CD4-positive, alpha-beta T cell treated with Interleukin-17A for 1 hour (primary cell): Measurements from ENCODE around the gene RXRB.
A peak's percentile ranks its signal among the peaks of the same experiment; 100 is the strongest.

Experiments used
- DNase-seq: peaks from one replicate; pipeline ENCODE4 v3.0.0-alpha.2; 2020

The RXRB gene

DNA sequence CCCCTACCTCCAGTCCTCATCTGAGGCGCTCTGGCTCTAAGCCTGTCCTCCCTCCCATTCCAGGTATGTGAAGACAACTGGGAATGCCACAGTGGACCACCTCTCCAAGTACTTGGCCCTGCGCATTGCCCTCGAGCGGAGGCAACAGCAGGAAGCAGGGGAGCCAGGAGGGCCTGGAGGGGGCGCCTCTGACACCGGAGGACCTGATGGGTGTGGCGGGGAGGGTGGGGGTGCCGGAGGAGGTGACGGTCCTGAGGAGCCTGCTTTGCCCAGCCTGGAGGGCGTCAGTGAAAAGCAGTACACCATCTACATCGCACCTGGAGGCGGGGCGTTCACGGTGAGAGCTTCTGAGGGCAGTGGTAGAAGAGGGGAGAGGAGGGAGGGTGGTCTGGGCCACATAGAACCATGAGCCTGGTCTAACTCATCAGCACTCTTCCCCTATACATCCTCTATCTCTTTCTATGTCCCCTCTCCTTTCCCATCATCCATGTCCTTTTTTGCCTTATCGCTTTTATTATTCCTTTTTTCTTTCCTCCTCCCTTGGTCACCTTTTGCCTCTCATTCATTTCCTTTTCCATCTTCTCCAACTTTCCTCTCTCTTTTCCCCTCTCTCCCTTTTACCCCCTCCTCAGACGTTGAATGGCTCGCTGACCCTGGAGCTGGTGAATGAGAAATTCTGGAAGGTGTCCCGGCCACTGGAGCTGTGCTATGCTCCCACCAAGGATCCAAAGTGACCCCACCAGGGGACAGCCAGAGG is 11.4 kb upstream of the RXRB start:
- no peak for DNase-seq

- DNase-seq = no peak
Measured at GRCh38 chr6:33211136-33211535, 10.7 kb upstream of the RXRB start.

- DNase-seq = no peak
Measured at GRCh38 chr6:33209856-33210255, 9.4 kb upstream of the RXRB start.

DNA sequence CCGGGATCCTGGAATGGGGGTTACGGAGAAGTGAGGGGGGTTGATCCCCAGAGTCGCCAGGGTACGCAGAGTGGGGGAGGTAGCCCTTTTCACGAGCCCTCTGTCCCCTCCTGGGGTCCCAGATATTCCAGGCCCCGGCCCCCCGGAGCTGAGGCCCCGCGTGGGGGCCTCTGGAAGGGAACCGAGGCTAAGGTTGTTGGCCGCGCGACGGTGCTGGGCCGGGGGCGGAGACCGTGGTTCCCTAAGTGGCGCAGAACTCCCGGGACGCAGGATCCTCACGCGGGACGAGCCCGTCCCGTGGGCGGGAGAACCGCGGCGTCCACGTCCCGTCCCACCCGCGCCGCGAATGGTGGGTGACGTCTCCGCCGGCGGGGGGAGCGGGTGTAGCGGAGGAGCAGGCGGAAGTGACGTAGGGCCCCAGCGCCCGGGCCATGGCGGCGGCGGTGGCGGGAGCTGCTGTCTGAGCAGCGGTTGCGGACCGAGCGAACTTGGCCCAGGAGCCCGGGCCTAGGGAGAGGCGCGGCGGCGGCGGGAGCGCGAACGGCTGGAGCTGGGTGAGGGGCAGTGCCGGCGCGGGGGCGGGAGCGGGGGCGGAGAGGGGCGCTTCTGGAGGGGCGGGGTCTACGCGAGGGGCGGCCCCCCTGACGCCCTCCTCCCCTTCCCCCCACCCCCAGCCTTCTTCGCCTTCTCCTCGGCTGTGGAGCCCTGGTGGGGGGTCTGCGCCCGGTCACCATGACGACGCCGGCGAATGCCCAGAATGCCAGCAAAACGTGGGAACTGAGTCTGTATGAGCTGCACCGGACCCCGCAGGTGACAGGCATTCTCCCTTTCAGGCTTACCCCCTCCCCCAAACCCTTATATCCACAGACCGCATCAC is 7.9 kb upstream of the RXRB start, which contains the start of gene RING1:
Gene RING1 (plus strand): TSS at position 410 of the 877 bp plus-strand sequence. CDS start 323 bp downstream, at position 733.
- DNase-seq = peak; percentile 88

DNA sequence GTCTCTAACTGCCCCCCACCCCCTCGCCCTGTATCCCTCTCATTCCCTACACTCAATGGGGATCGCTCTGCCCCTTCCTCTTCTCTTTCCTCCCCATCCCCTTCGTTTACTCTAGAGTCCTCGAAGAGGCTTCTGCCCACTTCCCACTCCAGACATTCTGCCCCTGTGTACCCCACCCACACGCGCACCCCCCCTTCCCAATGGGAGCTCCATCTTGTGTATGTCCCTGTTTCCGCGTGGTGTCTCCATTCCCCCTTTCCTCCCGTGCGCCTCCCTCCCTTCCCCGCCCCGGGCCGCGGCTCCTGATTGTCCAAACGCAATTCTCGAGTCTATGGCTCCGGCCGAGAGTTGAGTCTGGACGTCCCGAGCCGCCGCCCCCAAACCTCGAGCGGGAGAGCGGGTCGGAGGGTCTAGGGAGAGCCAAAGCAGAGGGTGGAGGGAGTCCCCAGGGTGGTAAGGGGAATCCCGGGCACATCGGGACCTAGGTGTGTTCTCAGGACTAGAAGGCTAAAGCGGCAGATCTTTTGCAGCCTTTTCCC is 7.2 kb upstream of the RXRB start:
- DNase-seq = peak; percentile 47

- DNase-seq = no peak
Measured at GRCh38 chr6:33206864-33207551, 6.5 kb upstream of the RXRB start.

GRCh38 chr6:33206027-33206863 is 5.8 kb upstream of the RXRB start:
- no peak for DNase-seq

- peak; percentile 41 for DNase-seq
Measured at GRCh38 chr6:33205191-33206026, 4.9 kb upstream of the RXRB start.

GRCh38 chr6:33204415-33205190 is 4.1 kb upstream of the RXRB start, which contains the start of gene HSD17B8:
TSS of gene HSD17B8 (plus strand) at chr6:33204655. CDS start at chr6:33204669, 14 bp downstream.
- peak; percentile 94 for DNase-seq

DNA sequence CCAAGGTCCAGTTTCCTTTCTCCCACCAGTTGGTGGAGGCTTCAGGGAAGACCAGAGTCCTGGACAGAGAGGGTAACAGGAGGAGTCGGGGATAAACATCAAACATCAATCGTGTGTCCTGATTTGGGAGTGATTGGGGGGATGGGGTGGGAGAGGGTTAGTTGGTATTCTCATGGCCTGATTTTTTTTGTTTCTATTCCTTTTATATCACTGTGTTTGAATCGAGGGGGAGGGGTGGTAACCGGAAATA is 3.6 kb upstream of the RXRB start:
- no peak for DNase-seq

DNA sequence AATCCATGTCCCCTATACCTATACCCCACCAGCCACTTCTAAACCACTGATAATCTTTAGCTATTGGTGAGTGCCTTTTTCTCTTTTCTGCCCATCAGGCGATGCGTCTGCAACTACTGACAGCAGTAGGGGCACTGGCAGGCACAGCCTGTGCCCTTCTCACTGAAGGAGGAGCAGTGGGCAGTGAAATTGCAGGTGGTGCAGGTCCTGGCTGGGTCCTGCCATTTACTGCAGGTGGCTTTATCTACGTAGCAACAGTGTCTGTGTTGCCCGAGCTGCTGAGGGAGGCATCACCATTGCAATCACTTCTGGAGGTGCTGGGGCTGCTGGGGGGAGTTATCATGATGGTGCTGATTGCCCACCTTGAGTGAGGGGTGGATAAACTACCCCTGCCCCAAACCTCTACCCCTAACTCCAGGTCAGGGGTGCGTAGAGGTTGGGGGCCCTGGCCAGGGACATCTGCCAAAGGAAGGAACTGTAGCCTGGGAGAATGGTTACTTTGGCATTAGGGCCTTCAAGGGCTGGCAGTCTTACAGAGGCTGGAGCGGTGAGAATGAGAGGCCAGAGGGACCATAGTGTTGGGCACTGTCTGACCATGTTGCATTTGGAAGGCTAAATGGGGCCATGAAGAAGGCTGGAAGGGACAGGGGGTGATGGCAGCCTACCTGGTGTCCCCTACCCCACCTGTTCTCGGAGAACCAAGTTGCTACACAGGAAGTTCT is 3.1 kb upstream of the RXRB start:
- DNase-seq = no peak

DNA sequence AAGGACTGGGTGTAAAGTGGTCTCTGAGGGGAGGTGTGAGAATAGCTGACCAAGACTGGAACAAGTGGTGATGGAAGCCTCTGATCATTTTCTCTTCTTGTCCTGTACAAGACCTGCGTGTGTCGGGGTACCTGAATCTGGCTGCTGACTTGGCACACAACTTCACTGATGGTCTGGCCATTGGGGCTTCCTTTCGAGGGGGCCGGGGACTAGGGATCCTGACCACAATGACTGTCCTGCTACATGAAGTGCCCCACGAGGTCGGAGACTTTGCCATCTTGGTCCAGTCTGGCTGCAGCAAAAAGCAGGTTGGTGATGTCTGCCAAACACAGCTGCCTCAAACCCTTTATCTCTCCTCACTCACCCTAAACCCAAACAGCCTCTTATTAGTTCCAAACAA is 2.3 kb upstream of the RXRB start:
- DNase-seq = no peak

DNA sequence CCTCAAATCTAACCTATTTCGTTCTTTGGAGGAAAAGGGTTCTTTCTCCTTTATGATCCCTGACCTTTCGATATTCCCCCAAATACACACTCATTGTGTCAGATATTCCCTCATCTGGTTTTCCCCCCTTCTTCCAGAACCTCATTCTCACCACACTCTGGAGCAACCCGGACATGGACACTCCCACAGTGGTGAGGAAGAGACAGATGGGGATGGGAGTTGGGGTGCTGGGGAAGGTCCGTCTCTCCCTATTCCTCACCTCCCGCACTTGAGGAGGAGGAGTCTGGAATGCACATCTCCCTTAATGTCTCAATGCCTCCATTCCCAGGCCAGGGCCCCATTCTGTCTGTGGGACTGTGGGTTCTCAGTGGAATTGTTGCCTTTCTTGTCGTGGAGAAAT is 1.5 kb upstream of the RXRB start:
- DNase-seq = no peak

DNA sequence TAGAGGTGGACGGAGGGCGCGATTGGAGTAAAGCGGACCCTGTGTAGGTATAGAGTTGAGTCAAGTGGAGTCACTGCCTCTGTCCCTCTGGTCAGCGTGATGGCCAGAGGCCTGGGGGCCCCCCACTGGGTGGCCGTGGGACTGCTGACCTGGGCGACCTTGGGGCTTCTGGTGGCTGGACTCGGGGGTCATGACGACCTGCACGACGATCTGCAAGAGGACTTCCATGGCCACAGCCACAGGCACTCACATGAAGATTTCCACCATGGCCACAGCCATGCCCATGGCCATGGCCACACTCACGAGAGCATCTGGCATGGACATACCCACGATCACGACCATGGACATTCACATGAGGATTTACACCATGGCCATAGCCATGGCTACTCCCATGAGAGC is 681 bp upstream of the RXRB start:
- no peak for DNase-seq

DNA sequence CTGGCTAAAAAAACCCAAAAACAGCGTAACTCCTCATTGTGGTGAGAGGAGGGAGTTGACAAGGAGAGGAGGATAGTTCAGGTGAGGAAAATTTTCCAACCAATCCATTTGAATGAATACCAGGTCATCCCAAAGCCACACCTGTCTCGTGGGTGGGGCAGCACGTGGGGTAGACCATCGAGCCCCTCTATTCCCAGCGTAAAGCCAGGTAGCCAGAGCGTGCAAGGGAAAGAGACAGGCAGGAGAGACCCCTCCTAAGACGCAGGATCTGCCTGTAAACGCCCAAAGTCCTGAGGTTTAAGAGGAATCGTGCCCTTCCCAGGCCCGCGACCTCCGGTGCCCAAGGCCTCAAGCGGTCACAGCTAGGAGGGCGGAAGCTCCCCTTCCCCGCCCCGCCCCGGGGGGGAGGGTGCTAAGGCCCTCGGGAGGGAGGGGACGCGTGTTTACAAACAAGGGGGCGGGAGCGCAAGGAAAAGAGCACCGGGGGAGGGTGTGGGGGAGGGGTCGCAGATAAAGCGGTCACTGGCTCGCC is 712 bp downstream of the RXRB start:
- DNase-seq = no peak

DNA sequence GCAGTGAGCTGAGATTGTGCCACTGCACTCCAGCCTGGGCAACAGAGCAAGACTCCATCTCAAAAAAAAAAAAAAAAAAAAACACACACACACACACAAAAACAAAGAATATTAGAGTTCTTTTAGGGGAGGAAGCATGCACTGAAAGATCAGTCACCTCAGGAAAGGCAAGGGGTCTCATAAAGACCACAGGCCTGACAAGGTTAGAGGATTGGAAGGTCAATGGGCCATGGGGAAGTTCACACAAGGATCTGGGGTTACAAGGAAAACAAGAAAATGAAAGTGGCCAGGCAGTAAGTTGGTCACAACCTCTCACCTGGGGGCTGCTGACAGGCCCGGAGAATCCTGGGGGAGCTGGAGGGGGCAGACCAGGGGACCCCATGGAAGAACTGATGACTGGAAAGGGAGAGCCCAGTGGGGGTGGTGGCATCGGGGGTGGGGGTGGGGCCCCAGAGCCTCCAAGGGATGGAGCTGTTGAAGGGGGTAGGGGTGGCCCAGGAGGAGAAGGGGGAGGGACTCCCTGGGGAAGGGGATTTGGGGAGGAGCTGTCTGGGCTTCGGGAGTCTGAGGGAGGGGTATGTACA is 1.5 kb downstream of the RXRB start:
- no peak for DNase-seq

- no peak for DNase-seq
Measured at GRCh38 chr6:33198159-33198852, 2.2 kb downstream of the RXRB start.

- peak; percentile 72 for DNase-seq
Measured at GRCh38 chr6:33197431-33198048, 2.9 kb downstream of the RXRB start.
